Fibroblast of peridontal ligament (primary cell): Measurements from ENCODE around the gene E2F6.

Experiments
- DNase-seq: peaks from one replicate; pipeline ENCODE4 v3.0.0-alpha.2; 2010; ENCODE audit errors: extremely low read depth

E2F6 gene

DNA sequence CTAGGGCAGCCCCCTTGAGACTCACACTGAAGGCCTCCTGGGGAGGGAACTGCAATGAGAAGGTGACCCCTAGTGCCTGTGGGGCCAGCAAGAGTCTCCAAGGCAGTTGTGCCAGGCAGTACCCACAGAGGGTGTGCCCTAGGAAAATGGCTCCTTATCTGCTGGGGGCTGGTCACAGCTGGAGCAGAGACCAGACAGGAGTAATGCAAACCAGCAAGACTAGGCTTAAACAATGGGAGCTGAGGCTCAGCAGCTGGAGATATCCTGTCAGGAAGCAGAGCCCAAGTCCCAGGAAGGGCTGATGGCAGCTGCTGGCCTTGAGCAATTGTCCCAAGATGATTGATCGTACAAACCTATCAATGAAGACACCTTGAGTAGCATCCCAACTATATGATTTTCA lies 26.8 kb upstream of the E2F6 start:
- no peak for DNase-seq

DNA sequence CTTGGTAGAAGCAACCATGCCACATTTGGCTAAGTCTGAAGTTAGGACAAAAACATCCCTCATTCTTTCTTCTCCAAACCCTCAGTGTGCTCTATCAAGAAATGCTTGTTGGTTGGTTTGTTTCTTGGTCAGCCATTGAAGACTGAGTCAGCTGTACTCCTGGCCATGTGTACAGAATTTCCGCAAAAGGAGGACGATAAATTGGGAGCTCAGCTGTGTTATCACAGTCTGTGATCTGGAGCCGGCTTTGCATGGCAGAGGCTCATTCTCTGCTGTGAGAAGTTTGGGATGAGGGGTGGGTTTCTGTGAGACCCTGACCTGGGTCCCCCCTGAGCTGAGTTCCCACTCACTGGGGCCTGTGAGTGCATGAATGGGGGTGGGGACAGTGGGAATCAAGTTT lies 26.3 kb upstream of the E2F6 start:
- DNase-seq = no peak

DNA sequence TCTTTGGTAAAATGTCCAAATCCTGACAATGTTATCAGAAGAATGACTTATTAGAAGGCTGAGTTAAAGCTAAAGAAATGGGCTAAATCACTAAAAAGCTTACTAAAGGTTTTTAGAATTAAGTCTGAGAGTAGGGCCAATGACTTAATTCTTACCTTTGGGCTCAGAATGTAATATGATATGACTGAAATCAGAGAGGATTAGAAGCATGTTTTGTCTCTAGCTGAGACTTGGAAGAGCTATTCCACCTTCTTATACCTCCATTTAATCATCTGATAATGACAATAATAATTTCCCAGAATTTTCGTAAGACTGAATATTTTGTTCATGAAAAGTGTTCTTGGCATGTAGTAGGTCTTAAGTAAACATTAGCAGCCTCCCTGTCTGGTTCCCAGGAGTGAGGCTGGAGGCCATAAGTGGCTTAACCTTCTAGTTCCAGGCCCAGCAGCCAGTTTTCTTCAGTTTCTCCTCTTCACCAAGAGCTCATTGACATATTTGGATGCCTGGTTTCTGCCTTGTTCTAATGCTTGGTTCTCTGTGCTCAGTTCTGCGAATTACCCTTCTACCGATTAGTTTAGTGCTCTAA lies 25.5 kb upstream of the E2F6 start:
- DNase-seq = no peak

DNA sequence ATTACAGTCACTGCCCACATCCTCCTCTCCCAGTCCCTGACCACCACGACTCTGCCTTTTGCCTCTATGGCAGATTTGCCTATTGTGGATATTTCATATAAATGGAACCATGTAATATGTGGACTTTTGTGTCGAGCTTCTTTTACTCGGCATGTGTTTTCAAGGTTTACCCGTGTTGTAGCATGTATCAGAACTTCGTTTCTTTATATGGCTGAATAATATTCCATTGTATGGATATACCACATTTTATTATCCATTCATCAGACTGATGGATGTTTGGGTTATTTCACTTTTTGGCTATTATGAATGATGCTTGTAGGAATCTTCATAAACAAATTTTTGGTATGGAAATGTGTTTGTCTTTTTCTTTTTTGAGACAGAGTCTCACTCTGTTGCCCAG lies 24.2 kb upstream of the E2F6 start:
- no peak for DNase-seq

DNA sequence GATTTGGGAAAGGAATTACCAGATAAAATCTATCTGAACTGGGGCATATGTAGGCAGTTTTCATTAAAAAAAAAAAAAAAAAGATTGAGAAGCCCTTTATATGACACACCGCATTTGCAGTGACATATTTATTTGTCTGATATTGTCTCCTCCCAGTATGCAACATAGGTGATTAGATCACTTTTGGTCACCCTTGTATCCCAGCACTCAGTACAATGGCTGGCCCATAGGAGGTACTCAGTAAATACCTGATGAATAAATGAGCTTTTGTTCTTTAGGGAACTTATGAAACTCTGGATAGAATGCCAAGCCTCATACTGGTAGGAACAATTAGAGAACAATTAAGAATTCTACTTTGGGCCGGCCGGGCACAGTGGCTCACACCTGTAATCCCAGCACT lies 22.8 kb upstream of the E2F6 start:
- no peak for DNase-seq

DNA sequence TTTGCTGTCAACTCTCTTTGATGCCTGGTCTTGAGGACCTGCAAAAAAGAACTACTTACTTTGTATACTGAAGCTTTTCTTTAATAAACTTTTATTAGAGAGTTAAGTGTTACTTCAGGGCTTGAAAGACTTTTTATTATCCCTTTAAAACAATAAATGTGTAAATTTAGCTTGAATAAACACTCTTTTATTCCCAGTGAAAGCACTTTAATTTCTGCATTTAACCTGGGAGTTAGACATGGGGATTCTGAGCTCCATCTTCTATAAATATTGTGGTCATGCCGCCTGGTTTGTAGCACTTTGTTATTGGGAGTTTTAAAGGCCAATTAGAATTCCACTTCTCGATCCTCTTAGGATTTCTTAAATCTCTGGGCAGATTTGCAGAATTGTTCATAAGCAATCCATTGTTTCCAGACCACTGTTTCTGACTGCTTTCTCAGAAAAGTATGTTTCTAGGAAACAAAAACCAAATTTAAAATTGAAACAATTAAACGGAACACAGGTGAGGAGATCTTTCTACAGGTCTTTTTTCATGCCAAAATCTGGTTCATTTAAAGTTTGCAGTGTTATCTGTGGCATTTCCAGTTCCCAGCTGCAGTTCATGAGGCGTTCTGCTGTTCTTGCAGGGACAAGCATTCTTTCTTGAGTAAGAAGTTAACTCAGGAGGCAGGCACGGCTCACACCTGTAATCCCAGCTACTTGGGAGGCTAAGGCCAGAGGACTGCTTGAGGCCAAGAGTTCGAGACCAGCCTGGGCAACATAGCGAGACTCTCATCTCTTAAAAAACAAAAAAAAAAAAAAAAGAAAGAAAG lies 18.1 kb upstream of the E2F6 start:
- DNase-seq = peak; percentile 5

DNA sequence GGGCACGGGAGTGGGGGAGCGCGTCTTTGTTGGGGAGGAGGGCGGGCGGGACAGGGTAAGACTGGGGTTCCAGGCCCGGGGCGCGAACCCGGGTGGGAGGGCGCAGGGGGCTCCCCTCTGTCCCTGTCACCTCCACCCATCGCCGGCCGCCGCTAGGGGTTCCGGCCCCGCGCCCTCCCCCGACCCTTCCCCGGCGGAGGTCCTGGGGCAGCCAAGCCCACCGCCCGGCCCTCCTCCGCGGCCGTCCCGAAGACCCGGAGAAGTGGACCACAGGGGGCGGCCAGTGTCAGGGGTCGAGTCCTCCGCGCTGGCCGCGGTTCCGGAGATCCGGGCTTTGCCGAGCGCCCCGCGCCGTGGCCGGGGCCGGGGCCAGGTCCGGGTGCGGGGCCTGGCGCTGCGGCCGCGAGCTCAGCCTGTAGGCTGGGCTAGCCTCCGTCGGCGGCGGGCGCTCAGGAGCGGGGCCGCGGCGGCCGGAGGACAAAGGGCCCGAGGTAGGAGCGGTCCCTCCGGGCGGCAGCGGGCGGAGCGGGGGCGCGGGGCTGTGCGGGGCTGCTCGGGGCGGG lies 16.6 kb upstream of the E2F6 start:
- no peak for DNase-seq

DNA sequence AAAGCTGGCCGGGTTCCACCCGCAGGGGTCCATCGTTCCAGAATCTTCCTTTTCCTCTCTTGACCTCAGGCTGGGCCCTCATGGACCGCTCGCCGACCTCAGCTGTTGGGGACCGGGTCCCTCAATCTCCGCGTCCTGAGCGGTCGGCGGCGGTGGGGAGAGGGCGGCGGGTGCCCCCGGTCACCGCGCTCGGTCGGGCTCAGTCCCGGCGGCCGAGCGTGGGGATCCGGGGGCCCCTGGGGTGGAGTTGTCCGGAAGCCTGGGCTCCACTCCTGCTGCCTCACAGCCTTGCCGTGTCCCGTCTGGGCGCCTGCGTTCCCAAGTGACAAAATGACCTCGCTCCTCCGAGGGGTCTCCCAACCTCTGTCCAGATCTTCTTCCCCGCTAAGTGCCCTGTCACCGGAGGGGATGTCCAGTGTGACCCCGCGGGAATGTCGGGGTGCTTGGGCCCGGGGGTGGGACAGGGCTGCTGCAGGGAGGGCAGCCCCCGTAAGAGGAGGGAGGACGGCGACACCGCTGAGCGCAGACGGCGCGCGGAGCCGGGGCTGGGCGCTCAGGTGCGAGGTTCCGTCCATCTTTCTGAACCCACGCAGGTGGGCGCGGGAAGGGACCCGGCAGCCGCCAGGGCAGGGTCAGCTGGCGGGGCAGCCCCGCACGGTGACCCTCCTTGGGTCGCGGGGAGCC lies 16.0 kb upstream of the E2F6 start:
- no peak for DNase-seq

DNA sequence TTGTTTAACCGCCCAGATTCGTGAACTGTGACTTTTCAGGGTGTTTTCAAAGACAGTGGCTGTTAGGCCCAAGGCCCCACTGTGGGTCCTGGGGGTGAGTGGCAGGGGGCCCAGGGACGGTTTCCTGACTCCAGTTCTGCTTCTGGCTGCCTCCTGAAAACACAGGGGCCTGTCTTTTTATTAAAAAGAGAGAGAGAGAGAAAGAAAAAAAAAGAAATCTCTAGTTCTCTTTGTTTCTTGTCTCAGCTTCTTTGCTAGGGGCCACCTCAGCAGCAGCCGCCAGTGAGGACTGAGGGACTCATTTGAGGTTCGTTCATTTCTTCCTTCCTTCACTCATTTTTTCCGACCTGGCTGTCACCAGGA lies 15.4 kb upstream of the E2F6 start:
- DNase-seq = no peak

DNA sequence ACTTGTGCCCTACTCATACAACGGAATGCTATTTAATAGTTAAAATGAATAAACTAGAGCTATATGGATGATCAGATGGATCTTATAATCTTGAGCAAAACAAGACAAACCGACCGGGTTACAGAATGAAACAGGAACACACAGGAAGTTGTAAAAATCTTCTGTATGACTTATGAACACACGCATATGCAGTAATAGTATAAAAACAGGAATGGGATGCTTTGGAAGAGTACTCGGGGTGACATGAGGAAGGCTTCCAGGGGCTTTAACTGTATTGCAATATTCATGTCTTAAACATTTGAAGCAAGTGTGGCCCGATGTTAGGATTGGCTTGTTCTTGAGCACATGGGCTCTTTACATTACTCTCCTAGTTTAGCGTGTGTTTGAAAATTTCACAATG lies 14.9 kb upstream of the E2F6 start:
- no peak for DNase-seq

DNA sequence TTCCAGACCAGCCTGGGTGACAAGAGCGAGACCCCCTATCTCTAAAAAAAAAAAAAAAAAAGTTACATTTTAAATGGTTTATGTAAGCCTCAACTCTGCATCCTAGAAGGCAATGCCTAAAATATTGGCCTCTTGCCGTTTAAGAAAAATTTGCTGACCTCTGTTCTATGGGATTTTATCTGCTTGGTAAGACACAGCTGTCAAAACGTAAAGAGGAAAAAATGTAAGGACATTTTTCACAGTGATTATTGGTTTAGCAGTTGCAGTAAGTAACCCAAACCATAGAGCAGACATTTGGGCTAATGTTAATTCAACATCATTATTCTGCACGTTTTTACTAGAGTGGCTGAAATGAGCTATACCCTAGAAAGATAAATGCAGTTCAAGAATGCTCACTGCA lies 14.4 kb upstream of the E2F6 start:
- DNase-seq = no peak

DNA sequence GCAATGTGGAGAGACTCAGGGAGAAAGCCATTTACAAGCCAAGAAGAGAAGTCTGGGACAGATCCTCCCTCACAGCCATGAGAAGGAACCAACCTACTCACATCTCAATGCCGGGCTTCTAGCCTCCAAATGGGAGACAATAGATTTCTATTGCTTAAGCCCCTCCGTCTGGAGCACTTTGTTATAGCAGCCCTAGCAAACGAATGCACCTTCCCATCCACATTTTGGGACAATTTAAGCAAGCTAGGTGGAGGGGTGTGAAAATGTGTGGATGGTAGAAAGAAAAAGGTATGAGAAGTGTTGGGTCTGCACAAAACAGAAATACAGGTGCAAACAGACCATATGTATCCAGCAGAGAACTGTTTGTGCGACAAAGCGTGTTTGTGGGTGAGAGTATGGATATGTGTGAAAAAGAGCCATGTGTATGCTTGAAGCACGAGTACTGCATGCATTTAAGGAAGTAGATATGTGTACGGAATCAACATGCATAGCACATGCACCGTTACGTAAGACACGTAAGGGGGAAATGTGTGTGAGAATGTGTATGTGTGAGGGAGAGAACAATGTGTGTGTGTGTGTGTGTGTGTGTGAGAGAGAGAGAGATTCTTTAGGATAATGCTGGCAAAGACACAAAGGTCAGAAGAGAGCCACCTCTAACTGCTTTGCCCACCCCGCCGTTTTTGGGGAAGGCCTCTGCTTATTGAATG lies 13.1 kb upstream of the E2F6 start:
- no peak for DNase-seq

DNA sequence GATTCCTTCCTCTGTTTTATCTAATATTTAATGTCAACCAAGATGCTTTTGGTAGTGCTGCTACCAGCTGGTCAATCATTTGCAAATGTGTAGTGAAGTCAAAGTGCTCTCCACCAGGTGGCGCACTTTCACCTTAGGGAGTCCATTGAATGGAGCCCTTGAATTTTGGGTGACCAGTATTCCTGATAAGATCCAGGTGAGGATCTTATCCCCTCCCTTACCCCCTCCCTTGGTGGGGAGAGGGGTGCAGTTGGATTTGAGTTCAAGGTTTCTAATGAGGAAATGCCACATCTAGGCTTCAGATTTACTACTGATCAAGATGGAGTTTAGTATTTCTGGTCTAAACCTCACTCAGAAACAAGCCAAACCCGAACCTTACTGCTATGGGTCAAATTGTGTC lies 12.0 kb upstream of the E2F6 start:
- DNase-seq = peak; percentile 90

DNA sequence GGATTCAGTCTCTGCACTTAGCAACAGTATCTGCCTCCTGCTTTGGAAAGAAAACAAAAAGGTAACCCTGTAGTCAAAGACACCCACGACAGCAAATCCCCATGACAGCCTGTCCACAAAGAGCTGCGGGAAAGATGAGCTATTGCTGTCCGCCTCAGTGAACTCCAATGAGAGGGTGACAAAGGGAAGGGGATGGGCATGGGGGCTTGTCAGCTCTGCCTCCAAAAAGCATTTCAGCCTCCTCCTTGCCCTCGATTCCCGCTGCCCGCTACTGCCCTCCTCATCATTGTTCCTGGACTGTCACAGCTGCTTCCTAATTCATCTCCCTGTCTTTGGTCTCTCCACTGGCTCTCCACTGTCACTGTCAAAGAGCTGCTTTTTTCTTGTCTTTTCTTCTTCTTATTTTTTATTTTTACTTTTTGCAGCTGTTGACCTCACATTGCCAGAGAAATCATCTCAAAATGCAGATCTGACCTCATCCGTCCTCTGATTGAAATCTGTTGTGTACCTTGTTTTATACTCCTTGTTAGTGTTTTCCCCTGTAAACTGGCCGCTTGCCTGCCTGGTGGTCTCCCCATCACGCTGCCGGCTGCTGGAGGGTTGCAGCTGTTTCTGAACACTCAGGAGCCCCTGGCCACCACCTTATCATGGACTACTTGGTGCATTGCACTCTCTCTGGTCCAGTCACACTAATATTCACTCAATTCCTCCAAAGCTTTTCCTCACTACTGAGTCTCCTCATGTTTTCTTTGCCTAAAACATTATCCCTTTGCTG lies 7.9 kb upstream of the E2F6 start:
- DNase-seq = no peak

DNA sequence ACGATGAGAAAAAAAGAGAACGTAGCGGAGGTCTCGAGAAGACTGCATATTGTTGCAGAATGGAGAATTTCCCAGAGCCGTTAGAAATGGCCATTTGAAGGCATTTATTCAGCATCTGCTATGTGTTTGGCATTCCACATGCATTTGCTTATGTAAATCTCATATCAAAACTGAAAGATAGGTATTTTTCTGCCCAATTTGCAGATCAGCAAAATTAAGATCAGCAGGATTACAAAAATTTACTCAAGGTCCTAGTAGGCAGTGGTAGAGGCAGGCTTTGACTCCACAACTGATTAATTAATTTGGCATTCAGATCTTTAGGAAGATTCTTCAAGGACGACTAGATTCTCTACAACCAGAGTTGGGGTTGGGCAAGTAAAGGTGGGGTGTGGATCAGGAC lies 1.8 kb upstream of the E2F6 start:
- DNase-seq = no peak

DNA sequence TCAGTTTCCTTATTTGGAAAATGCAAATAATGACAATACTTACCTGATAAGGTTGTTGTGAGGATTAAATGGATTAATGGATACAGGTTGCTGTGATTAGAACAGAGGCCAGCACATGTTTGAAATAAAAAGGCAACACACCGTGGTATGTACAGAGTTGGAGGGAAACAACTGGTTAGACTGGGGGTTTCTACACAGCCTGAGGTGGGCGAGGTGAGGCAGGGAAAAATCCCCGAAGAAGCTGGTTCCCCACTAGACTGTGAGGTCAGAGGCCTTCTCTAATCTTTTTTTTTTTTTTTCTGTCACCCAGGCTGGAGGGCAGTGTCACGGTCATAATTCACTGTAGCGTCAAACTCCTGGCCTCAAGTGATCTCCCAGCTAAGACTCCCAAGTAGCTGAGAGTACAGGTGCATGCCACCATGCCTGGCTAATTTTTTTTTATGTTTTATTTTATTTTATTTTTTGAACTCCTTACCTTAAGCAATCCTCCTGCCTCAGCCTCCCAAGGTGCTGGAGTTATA lies 1.2 kb upstream of the E2F6 start:
- DNase-seq = no peak

DNA sequence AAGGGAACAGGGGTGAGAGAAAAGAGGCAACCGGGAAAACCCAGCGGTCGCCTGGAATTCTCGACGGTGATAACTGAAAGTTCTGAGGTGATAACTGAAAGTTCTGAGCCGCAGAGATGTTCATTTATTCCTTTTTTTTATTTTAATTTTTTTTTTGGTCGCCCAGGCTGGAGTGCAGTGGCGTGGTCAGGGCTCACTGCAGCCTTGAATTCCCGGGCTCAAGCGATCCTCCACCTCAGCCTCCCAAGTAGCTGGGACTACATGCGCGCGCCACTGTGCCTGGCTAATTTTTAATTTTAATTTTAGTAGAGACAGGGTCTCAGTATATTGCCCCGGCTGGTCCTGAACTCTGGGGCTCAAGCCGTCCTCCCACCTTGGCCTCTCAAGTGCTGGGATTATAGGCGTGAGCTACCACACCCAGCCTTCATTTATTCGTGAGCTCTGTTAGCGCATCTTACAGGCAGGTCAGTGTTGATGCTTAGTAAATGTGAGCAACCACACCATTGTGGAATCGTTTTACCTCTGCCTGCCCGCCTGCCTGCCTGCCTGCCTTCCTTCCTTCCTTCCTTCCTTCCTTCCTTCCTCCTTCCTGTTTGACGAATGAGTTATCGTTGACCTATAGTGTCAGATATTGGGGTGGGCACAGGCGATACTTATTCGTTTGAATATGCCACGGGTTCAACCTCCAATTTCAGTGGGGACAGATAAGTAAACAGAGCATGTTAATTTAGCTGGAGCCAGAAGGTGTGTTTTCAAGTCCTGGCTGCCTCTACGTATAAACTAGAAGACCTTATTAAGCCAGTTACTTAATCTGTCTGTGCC lies 557 bp upstream of the E2F6 start:
- no peak for DNase-seq

DNA sequence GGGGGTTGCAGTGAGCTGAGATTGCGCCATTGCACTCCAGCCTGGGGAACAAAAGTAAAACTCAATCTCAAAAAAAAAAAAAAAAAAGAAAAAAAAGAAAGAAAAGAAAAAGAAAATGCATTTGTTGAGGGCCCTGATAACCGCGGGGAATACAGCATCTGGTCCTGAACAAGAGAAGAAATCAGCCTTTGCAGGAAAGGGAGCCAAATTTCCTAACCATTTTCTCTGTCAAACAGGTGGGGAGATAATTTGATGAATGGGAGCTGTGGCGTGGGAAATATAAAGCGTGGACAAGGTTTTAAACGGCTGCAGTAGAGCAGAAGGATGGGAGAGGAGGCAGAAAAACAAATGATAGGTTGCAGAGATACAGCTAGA lies 864 bp downstream of the E2F6 start:
- DNase-seq = no peak

DNA sequence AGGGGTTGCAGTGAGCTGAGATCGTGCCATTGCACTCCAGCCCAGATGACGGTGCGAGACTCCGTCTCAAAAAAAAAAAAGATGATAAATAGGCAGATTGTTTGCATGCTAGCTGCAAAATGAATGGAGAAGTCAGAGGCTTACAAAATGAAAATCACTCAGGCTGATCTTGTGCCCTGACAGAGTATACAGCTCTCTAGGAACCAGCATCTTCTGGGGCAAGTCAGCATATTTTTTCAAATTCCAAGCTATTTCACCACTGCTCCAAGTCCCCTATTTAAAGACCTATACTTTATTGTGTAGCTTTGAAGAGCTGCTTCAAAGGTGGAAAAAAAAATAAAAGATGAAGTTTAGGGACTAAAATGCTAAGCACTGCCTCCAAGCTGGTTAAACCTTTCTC lies 6.1 kb downstream of the E2F6 start:
- no peak for DNase-seq

DNA sequence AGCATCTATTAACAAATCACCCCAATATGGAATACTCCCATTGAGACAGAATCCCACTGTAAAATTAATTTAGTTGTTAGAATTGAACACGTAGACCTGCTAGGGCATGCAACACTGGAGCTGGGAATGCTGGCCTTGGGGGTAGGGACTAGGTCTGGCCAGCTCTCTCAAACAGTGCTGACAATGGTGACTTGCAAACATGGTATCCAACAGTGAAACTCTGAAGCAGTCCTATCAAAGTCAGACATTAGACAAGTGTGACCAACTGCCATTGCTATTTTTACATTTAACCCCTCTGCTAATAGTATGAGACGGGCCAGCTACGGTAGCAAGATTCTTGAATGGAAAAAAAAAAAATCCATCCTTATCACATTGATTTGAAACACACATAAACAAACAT lies 7.2 kb downstream of the E2F6 start:
- DNase-seq = no peak

DNA sequence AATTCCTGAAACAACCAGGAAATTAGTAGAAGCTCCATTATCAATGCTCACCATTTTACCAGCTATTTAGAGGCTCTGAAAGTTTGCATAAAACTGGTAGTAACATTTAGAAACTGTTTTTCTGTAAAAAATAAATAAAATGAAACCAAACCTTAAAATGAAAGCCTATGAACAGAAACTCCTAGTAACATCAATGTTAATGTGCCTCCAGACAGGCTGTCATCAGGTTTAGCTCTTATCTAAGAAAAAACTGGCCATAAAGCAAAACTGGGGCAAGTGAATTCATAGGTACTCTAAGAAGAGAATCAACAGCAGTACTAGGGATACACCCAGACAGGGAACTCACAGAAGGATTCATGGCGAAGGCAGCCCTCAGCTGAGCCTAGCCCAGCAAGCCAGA lies 8.0 kb downstream of the E2F6 start:
- DNase-seq = no peak
